ENCODE results near the gene PFDN1.
A peak's percentile ranks its signal among the peaks of the same experiment; 100 is the strongest.
"Not testable (repeated sequence)": the region's sequence is repeated elsewhere in the genome, so short reads cannot be mapped to it uniquely, and the experiment has no call there.

The PFDN1 gene

DNA sequence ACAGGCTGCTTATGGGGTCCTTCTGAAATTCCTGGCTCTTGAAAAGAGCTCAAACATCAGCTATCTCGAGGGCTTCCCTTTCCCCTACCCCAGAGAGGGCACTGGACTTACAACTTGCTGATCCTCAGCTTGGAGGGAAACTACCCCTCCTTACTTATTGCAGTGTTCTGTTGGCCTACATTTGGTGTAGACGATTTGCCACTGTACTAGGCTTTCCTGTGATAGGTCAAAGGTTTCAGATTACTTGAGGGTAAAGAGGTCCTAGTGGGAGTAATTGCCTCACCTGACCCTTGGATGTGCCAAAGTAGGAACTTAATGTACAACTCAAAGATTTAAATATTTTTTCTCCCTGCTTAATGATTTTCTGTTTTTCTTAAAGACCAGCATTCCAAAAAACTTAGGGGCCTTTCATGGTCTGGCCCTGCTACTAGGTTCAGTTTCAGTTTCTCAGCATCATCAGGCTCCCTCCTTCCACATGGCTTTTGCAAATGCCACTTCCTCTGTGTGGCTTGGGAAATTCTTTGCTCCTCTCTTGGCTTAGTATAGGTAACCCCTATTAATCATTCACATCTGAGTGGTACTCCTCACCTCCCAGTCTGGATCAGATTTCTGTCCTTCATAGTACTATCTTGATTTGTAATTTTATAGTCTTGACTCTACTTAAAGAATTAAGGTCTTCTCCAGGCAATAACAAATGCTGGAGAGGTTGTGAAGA lies 95.5 kb downstream of the PFDN1 start:
- peak; percentile 73 for DNase-seq

DNA sequence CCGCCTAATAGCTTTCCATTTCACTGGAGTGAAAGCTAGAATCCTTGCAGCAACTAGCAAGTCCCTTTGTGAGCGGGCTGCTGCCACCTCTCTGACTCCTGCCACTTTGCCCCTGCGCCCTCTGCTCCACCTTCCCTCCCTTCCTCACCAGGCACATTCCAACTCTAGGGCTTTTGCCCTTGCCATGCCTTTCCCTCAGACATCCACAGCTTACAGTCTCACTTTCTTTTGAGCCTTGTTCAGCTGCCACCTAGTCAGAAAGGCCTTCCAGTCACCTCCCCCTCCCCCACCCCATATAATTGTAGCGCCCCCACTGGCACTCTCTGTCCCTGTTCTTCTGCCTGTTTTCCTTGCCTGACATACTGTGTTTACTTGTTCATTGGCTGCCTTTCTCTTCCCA lies 96.9 kb downstream of the PFDN1 start:
- no peak for DNase-seq

DNA sequence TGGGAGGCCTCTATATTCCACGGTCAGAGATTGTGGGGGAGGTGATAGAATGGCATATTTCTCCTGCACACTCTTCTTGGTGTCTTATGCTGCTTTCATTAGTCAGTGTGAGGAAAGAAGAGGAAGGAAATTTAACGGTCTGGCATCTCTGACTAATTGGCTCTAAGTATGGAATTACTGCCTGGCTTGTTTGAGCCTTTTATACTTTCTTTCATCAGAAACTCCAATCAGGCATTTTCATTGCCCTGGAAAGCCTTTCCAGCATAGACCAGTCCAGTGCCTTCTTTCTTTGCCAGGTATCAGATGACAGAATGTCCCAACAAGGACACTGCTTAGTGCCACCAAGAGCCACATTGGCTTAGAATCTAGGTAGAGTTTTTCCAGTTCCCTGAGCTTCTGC lies 97.7 kb downstream of the PFDN1 start:
- DNase-seq, result peak; percentile 69

DNA sequence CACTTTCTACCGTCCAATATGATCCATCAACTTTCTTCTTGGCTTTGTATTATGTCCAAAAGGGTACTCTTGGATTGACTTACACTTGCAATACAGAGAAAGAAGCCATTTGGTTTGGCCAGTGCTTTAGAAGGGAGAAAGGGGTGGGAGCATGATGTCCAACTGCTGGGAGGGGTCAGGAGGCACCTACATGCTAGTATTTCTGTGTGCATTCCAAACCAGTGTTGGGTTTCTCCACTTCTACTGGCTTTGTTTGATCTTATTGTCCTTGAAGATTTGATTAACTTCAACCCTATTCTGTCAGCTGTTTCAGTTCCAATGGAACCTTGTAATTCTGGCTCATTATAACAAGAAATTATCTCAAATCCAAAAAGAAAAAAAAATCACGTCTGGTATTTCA lies 100.3 kb downstream of the PFDN1 start:
- no peak for DNase-seq

DNA sequence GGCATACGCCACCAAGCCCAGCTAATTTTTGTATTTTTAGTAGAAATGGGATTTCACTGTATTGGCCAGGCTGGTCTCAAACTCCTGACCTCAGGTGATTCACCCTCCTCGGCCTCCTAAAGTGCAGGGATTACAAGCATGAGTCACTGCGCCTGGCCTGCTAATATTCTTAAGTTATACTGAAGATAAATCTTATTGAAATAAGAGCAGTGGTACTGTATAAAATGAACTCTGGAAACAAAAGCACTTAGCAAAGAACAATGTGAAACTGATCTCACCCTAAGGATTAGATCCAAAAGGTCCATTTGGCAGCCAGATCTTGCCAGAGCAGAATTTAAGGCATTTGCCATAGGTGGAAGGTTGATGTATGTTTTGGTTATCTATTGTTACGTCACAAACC lies 100.8 kb downstream of the PFDN1 start:
- DNase-seq, result no peak

DNA sequence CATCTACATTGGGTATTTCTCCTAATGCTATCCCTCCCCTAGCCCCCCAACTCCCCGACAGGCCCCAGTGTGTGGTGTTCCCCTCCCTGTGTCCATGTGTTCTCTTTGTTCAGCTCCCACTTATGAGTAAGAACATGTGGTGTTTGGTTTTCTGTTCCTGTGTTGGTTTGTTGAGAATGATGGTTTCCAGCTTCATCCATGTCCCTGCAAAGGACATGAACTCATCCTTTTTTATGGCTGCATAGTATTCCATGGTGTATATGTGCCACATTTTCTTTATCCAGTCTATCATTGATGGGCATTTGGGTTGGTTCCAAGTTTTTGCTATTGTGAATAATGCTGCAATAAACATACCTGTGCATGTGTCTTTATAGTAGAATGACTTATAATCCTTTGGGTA lies 104.0 kb downstream of the PFDN1 start:
- DNase-seq, result not testable (repeated sequence)

DNA sequence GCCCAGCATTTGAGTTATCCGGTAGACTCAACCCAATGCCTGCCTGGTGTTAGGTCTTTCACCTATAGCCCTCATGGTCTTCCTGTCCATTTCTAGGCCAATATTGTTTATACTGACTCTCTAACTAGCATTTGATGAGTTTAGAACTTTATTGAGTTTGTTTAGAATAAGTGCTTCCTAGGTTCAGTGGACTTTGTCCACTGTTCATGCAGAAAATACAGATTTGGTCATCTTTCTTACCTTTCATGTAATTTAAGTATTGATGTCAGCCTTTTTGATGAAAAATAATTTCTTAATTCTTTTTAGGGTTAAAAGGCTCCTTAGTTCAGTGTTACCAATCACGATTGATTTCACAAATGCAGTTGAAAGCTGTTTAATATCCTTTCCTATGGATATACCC lies 105.9 kb downstream of the PFDN1 start:
- DNase-seq, result no peak

DNA sequence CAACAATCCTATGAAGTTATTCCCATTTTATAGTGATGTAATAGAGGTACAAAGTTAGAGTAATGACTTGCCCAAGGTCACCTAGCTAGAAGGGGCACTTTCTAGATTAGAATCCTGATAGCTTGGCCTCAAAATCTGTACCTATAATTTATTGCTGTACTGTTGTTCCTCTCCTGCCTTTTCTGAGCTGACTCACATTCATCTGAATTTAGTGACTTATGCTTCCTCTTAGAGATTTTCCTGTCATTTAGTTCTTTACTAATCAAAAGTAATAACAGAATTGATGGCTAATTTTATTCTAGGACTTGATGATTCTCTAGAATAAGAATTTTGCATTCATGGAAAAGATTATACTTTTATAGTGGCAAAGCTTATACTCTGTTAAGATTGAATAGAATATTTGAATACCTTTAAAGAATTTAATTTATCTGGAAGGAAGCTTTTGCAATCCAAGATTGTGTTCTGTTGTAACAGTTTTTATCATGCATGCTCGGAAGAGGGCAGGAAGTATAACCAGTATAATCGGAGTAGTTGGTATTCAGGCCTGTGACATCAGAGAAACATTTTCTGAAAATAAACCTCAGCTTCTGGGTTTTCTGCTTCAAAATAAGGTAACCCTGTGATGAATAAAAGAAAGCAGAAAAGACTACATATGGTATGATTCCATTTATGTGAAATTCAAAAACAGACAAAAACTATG lies 106.6 kb downstream of the PFDN1 start:
- peak; percentile 52 for DNase-seq

Measured in suppressor macrophage treated with lipopolysaccharide for 4 hours (primary cell).